GM12874 (cell line): ENCODE measurements around the gene ASB6.

Source experiments
- TF ChIP-seq, protein P1 (sequence below): IDR thresholded peaks from 2 replicates; pipeline ENCODE4 v1.5.1; 2011; ENCODE audit warnings: low read depth, mild to moderate bottlenecking, control low read depth, low read length, moderate library complexity; ENCODE audit not compliant: insufficient read depth

ASB6 gene

DNA sequence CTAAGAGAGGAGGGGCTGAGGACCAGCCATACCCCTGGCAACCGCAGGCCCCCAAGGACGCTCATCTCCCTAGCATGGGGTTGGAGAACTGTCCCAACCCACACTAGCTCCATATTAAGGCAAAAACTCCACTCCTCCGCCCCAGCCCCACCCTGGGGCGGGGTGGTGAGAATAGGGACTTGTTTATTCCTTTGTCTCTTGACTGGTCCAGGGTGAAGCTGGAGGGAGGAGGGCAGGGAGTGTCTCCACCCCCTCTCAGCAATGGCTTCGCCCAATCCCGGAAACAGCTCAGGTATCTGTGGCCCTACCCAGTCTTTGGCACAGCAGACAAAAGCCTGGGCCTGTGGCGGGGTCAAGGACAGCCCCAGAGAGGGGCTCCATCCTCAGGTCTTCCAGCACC lies 40.4 kb upstream of the ASB6 start:
- TF ChIP-seq, protein P1, sequence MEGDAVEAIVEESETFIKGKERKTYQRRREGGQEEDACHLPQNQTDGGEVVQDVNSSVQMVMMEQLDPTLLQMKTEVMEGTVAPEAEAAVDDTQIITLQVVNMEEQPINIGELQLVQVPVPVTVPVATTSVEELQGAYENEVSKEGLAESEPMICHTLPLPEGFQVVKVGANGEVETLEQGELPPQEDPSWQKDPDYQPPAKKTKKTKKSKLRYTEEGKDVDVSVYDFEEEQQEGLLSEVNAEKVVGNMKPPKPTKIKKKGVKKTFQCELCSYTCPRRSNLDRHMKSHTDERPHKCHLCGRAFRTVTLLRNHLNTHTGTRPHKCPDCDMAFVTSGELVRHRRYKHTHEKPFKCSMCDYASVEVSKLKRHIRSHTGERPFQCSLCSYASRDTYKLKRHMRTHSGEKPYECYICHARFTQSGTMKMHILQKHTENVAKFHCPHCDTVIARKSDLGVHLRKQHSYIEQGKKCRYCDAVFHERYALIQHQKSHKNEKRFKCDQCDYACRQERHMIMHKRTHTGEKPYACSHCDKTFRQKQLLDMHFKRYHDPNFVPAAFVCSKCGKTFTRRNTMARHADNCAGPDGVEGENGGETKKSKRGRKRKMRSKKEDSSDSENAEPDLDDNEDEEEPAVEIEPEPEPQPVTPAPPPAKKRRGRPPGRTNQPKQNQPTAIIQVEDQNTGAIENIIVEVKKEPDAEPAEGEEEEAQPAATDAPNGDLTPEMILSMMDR: no peak

DNA sequence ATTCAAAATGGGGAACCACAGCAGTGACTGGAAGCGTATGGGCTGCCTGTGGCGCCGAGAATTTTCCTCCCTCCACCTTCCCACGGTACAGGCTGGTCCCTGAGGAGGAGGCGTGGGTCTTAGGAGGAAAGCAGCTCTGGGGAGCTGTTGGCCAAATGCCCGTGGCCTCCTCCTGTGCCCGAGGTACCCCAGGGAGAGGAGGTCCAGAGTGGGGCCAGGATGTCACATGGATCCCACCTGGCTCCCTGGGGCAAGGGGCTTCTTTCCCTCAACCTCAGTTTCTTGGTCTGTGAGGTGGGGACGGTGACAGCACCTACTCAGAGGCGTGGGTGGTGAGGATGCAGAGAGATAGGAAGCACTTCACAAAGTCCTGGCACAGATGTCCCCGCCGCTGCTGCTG lies 40.0 kb upstream of the ASB6 start:
- TF ChIP-seq, protein P1: no peak

DNA sequence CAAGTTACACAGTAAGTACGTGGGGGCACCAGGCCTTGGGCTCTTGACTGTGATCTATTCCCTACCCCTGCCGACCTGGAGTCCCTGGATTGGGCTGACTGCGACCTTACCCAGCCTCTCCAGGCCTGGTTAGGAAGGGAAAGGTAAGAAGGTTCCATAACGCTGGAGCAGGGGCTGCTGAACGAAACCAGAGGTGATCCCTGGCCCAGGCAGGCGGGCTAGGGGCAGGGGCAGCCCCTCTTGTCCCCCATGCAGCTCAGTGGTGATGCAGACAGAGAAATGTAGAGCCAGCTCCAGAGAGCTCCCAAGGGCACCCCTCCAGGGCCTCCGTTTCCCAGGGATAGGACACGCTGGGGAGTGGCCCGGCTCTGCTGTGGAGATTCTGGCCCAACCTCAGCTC lies 37.6 kb upstream of the ASB6 start:
- TF ChIP-seq, protein P1: no peak

DNA sequence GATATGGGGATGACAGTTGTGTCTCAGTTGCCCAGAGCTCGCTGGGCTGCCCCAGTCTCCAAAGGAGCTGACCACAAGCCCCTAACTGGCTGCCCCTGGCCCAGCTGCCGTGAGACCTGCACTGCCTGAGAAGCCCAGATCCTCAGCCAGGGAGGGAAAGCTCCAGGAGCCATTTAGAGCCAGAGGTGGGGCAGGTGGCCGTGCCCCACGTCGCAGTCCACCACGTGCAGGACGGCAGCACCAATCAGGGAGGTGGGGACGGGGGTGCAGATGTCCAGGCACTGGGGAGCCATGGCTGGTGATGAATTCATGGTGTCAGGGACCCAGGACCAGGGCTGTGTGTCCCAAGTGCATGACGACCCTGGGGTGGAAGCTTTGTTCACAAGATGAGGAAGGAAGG lies 36.9 kb upstream of the ASB6 start:
- TF ChIP-seq, protein P1: no peak

DNA sequence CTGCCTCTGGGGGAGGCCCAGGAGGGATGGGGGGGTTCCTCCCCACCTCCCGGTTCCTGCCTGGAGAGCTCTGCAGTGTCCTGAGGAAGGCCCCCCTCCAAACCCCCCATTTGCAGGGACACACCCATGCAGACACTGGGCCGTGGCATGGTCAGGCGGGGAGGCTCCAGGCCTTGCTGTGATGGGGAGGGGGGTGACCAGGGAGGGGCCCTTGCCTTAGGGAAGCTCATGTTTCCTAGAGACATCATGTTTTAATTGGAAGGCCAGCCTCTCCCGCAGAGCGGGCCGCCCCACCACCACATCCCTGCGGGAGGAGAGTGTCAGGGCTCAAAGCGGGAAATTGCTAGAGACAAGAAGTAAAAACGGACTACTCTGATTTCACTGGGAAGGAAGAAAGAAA lies 35.5 kb upstream of the ASB6 start:
- TF ChIP-seq, protein P1: no peak

DNA sequence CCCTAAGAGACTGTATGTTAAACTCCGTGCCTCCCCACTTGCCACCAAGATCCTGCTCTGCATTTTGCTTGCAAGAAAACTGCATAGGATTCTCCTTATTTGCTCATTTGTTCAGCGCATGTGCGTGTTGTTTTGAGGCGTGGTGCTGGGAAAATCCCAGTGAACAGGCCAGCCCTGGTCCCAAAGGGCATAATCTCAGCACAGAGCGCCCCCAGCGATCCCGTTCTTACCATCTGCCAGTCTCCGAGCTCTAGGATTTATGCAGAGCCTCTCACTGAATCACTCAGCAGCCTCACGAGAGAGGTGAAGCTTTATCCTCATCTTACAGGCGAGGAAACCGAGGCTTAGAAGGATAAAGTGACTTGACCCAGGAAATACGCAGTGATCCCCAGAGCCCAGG lies 35.0 kb upstream of the ASB6 start:
- TF ChIP-seq, protein P1: no peak

DNA sequence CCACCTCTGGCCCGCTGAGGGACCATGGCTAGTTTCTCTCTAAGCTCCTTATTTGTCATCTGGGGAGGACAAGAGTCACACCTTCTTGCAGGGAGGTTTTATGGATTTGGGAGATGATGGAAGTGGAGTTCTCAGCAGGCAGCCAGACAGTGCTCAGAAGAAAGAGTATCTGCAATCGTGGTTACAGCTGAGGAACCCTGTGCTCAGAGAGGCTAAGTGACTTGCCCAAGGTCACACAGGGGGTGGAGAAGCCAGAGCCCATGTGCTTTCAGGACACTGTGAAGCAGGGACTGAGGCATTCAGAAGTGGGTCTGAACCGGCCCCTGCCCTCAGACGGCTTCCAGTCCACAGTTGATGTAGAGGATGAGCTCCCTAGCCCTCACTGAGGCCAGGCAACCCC lies 34.3 kb upstream of the ASB6 start:
- TF ChIP-seq, protein P1: no peak

DNA sequence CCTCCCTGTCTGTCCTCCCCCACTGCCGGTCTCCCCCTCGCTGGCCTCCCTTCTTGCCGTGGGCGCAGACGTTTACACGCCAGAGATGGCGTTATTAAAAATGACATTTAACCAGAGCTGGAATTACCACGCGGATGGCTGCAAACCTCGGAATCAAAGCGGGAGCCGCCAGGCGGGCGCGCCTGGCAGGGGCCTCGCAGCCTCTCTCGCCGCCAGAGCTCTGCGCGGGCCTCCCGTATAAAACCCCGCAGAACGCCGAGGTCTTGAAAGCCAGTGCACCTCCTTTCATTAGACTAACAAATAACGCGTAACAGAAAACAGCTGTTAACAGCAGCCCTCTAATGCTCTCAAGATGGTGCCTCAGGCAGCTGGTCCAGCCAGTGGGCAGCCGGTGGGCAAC lies 33.7 kb upstream of the ASB6 start:
- TF ChIP-seq, protein P1: no peak
